ENCODE results near the gene MARCHF11.

MARCHF11 gene, protein sequence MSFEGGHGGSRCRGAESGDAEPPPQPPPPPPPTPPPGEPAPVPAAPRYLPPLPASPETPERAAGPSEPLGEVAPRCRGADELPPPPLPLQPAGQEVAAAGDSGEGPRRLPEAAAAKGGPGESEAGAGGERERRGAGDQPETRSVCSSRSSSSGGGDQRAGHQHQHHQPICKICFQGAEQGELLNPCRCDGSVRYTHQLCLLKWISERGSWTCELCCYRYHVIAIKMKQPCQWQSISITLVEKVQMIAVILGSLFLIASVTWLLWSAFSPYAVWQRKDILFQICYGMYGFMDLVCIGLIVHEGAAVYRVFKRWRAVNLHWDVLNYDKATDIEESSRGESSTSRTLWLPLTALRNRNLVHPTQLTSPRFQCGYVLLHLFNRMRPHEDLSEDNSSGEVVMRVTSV

DNA sequence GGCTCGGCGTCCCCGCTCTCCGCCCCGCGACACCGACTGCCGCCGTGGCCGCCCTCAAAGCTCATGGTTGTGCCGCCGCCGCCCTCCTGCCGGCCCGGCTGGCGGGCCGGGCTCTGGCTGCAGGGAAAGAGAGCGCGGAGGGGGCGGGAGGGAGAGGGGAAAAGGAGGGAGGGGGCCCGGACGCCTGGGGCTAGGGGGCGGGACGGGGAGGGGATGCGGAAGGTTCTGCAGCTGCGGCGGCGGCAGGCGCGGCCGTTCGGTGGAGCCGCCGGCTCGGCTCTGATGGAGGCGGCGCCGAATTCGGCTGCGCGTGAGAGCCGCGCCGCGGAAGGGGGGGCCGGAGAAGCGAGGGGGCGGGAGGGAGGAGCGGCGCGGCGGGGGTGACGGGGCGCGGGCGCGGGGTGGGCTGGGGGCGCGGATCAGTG, at the start of gene MARCHF11:
Gene MARCHF11, minus strand, starts transcription at position 281 of the 425 bp plus-strand sequence. Its CDS starts 216 bp downstream, at position 65.
- DNase-seq (ENCODE audit: low read depth in 1 of 2, low spot score in 1 of 2): no peak

DNA sequence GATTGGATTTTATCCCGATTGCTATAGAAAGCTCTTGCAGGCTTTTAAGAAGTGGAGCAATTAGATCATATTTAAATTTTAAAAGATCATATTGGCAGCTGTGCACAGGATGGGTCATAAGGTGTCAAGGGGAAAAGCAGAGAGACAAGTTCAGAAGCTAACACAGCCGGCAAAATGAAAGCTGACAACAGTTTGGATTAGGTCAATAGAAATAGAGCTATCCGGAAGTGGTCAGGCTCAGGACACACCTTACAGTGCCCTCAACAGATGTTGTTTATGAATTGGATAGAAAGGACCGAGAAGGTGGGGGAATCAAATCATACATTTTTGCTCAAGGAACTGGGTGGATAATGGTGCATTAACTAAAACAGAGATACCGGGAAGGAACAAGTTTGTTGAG, 46.3 kb upstream of the MARCHF11 start:
- no peak for DNase-seq (ENCODE audit: low read depth in 1 of 2, low spot score in 1 of 2)

DNA sequence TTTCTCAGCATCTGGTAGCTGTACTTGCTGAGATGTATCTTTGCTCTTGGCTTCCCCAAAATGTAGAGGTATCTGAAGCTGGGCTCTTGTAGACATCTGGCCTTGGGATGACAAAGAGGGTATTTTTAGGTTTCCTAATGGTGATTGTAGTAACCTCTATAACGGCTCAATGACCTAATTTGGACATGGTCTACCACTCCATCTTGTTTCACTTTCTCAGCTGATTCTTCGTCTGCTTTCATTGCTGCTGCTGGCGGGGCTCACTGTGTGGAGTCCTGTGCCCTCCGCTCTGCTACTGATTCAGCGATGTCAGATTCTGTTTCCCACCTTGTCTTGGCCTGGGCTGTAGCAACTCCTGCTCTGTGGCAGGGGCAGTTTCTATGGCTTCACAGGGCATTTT, 12.7 kb upstream of the MARCHF11 start:
- DNase-seq (ENCODE audit: low read depth in 1 of 2, low spot score in 1 of 2): no peak

DNA sequence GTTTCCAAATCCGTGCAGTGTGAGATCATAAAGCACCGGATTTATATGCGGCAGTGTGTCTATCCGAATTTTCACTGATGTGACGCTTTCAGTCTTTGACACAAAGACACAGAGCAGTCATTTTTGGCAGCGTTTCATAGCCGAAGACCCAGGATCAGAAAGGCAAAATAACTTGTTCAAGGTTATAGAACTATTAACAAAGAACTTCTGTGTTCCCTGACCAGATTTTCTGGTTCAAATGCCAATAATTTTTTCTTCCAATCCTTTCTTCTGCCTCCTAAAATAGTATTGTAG, 1.1 kb upstream of the MARCHF11 start:
- DNase-seq (ENCODE audit: low read depth in 1 of 2, low spot score in 1 of 2): no peak

DNA sequence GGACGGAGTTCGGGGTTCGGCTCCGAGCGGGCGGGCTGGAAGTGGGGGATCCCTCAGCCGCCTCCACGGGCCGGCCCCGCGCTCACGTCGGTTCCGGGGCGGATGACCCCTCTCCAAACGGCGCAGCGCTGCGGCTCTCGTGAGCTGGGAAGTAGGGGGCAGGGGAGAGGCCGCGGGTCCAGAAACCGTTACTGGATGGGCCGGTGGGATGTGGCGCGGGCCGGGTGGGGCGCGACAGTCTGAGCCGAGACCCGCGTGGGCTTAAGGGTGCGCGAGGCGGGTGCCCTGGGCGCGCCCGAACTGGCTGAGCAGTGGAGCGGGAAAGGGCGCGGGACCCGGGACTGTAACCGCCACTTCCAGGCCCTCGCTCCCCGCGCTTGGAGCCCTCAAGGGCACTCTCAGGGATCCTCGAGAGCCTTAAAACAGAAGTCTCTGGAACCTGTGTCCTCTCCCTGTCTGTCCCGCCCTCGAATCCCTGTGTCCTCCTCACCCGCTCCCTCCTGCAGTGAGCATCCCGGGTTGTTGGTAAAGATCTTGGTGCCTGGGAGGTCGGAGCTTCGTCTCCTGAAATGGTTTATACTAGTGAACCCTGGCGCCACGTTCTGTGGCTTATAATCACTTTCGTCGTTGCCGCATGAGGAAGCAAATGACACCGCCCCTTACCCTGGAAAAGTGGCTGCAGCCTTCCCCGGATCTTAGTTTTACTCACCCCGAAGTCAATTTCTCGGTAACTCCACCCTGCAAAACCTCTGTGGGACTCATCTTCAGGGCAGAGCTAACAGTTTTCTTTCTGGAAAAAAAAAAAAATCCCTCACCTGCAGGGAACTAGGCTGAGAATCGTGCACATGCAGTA, 571 bp upstream of the MARCHF11 start:
- DNase-seq (ENCODE audit: low read depth in 1 of 2, low spot score in 1 of 2): no peak

DNA sequence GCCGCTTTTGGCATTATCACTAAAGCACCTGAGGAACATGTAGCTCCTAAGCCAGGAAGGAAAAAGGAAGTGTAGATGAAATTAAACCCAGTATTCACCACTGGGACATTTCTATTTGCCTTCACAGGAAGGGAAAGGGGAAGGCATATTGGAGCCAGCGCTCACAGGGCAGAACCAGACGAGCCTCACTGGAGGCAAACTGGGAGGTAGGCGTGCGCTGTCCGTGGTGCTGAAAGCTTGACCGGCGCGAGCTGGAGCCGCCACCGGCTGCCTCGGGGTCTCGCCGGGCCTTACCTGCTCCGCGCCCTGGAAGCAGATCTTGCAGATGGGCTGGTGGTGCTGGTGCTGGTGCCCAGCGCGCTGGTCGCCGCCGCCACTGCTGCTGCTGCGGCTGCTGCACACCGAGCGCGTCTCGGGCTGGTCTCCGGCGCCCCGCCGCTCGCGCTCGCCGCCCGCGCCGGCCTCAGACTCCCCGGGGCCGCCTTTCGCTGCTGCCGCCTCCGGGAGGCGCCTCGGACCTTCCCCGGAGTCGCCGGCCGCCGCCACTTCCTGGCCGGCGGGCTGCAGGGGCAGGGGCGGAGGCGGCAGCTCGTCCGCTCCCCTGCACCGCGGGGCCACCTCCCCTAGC, 732 bp downstream of the MARCHF11 start:
- peak in 1 of 2 donors; percentile 13 for DNase-seq (ENCODE audit: low read depth in 1 of 2, low spot score in 1 of 2)

DNA sequence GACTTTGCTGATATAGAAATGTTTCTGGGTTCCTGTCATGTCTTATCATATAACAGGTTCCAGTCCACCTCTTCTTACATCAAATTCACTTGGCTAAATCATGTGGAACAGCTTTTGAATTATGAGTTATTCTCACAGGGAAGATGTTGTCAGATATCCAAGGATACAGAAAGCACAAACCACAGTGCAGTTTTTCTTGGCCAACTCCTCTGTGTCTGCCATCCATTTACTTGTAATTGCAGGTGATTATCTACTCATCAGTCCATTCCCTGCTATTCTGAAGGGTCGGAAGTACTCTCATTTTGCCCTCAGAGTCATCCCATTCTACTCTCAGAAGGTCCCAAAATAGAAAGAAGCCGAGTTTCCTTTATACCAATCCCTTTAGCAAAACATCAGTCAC, 10.0 kb downstream of the MARCHF11 start:
- DNase-seq (ENCODE audit: low read depth in 1 of 2, low spot score in 1 of 2): no peak

DNA sequence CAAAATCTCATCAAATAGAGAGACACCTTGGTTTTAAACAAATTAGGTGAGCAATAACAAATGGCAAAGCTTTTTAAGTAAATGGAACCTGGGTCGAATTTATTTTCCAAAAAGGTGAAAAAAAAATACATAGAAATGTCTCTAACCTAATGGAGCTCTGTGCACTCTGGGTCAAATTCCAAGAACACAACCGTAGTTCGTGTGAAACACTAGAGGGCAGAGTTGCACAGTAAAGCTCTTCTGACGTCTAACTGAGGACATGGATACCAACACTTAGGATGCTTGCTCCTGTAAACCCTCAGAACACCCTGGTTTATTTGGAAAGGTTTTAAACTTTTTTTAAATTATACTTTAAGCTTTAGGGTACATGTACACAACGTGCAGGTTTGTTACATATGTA, 18.9 kb downstream of the MARCHF11 start:
- no peak for DNase-seq (ENCODE audit: low read depth in 1 of 2, low spot score in 1 of 2)

- no peak for DNase-seq (ENCODE audit: low read depth in 1 of 2, low spot score in 1 of 2)
Measured at GRCh38 chr5:16159636-16160035, 20.0 kb downstream of the MARCHF11 start.

DNA sequence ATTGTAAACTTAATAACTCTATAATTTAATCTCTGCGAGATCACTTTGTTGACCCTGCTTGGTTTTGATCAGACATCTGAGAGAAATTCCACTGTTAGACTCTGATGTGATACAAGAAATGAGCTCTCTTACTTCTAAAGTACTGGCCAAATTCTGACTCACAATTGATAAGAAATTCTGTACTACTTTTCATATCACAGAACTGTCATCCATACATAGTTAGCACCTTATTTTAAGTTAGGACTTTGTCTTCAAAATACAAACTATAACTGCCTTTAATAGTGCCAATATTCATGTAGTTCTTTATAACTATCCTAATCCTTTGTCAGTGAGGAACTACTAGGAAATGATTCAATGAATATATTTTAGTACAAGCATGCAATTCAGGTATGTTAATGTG, 23.4 kb downstream of the MARCHF11 start:
- DNase-seq (ENCODE audit: low read depth in 1 of 2, low spot score in 1 of 2): no peak

DNA sequence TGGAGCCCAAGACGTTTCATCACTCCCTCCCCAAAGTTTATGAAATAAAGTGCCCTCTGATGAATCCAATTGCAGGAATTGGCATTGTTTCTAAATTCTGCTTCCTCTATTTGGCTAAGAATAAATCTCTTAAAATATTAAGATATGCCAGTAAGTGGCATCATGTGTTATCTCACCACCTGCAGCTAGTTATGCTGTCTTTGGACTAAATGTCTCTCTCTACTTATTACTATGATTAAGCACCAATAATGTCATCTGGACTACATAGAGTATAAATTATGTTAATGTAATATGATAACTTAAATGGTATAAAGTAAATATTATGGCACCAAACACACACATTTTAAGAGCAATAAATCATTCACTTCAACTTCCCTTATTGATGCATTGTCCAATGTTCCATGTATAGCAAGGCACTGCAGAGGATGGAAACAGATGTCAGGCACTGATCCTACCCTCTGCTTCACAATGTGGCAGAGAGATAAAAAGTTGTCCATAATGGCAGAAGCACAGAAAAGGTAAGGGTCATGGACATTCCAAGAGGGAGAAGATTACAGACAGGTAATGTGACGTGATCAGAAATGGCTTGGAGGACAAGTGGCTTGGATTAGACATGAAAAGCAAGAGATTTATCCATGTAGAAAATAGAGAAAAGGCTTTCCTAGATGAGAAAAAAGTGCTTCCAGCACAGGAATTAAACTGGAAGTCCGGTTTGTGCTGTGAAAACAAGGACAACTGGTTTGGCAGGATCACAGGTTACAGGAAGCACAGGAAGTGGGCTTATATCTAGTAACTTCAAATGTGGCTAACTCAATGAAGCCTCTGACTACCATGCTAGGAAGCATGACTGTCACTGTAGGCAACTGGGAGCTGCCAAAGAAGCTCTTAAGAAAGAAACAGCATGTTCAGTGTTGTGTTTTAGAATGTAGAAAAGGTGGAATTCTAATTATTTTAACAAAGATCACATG, 26.7 kb downstream of the MARCHF11 start:
- DNase-seq (ENCODE audit: low read depth in 1 of 2, low spot score in 1 of 2): no peak

GRCh38 chr5:16149621-16150020, 30.0 kb downstream of the MARCHF11 start:
- DNase-seq (ENCODE audit: low read depth in 1 of 2, low spot score in 1 of 2): no peak

DNA sequence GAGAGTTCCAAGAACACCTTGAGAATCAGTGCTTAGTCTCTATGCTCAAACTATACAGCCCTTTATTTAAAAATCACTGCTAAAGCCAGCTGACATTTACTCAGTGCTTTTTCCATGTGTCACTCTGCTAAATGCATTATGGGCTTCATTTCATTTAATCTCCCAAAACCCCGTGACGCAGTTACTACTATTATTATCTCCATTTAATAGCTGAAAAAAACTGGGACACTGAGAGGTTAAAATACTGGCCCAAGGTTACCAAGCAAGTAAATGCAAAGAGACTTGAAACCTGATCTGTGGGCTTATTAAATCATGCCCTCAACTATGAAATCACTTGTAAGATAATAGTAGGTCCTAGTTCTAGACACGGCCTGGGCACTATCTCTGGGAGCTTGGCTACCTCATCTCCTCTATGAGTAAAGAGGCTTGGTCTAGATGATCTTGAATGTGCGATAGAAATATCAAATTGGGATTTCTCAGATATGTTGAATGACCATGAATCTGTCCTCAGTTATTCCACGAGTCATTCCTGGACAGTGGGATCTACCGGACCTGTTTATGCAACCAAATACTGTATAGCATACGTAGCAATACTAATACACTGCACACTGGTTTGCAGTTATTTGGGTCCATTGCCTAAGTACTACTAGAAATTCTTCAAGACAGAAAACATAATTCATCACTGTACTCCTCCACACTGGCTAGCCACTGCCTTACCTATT, 32.3 kb downstream of the MARCHF11 start:
- DNase-seq (ENCODE audit: low read depth in 1 of 2, low spot score in 1 of 2): no peak

- no peak for DNase-seq (ENCODE audit: low read depth in 1 of 2, low spot score in 1 of 2)
Measured at GRCh38 chr5:16144416-16144815, 35.2 kb downstream of the MARCHF11 start.

DNA sequence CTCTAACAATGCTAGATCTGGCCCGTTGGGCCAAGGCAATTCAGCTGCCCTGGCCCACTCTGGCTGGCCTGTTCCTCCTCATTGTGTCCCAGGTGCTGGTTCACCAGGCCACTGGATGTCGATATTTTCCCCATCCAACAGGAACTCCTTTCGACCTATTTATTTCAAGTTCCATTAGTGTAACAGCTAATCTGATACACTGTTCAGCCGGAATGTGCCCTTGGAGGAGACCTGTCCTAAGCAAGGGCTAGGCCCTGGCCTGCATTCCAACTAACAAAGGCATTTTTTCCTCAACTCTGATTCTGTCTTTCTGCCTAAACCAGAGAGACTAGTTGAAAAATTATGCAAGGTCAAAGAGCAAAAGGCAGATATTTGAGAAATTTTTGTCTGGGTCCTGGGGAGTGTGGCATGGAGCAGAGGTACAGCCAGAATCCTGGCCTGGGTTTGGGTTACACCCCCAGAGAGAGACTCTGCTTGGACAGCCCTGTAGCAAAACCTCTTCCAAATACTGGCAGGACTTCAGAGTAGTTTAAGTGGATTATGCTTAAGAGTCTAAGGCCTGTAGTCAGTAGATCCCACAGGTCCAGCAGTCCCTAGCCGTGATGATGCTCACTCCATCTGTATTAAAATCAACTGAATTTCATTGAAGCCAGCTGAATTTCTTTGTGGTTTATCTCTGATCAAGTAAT, 36.1 kb downstream of the MARCHF11 start:
- no peak for DNase-seq (ENCODE audit: low read depth in 1 of 2, low spot score in 1 of 2)

- DNase-seq (ENCODE audit: low read depth in 1 of 2, low spot score in 1 of 2): no peak
Measured at GRCh38 chr5:16140944-16141343, 38.6 kb downstream of the MARCHF11 start.

GRCh38 chr5:16140417-16140816, 39.2 kb downstream of the MARCHF11 start:
- DNase-seq (ENCODE audit: low read depth in 1 of 2, low spot score in 1 of 2): no peak

DNA sequence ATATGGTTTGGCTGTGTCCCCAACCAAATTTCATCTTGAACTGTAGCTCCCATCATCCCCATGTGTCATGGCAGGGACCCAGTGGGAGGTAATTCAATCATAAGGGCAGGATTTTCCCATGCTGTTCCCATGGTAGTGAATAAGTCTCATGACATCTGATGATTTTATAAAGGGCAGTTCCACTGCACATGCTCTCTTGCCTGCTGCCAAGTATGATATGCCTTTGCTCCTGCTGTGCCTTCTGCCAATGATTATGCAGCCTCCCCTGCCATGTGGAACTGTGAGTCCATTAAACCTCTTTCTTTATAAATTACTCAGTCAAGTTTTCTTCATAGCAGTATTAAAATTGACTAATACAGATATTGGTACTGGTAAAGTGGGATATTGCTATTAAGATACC, 42.4 kb downstream of the MARCHF11 start:
- DNase-seq (ENCODE audit: low read depth in 1 of 2, low spot score in 1 of 2): no peak

DNA sequence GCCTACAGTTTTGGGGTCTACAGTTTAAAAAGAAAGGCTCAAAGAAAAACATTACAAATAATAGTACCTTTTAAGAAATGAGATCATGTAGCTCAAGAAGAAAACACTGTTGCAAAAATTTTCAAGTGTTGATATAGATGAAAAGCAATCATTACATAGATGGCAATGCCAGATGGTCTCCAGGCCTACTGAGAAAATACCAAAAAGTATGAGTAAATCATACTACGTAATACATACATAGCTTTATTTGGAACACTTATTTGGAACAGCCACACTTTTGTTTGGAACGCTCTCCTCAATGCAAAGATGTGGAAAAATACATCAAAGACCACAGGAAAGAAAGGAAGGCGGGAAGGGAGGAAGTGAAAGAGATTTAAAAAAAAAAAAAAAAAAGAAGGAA, 44.1 kb downstream of the MARCHF11 start:
- DNase-seq (ENCODE audit: low read depth in 1 of 2, low spot score in 1 of 2): no peak

GRCh38 chr5:16135003-16135402, 44.6 kb downstream of the MARCHF11 start:
- DNase-seq (ENCODE audit: low read depth in 1 of 2, low spot score in 1 of 2): no peak

All from activated CD4-positive, alpha-beta T cell treated with anti-CD3 and anti-CD28 coated beads, Interleukin-2, amount 50 U/mL, for 24 hours (primary cell).